Brain microvascular endothelial cell (primary cell): Measurements from ENCODE around the gene AREG.
A peak's percentile ranks its signal among the peaks of the same experiment; 100 is the strongest.

Source experiments
- DNase-seq: peaks from one replicate; pipeline ENCODE4 v3.0.0-alpha.2; 2020
- H3K27ac ChIP-seq: fragments of 250-450 bp; sonication (Bioruptor Pico); 2 replicates; pipeline ENCODE4 v1.5.1; 2020; ENCODE audit warnings: mild to moderate bottlenecking, moderate library complexity
- H3K27me3 ChIP-seq: fragments of 250-450 bp; sonication (Bioruptor Pico); replicated peaks from 2 replicates; pipeline ENCODE4 v1.5.1; 2020; ENCODE audit warnings: mild to moderate bottlenecking
- H3K36me3 ChIP-seq: fragments of 250-450 bp; sonication (Bioruptor Pico); replicated peaks from 2 replicates; pipeline ENCODE4 v1.5.1; 2020; ENCODE audit warnings: mild to moderate bottlenecking
- H3K4me3 ChIP-seq: 2 replicates; pipeline ENCODE4 v1.5.1; 2011; ENCODE audit warnings: low read depth, mild to moderate bottlenecking, control low read depth, low read length, moderate library complexity
- in situ Hi-C: cut with HindIII; loops from 2 replicates; pipeline ENCODE4 v1.10.0; 2017; ENCODE audit warnings: low sequenced_read_pairs, low pct_ligation_motif_present
- TF ChIP-seq, protein P1 (sequence below): IDR thresholded peaks from 2 replicates; pipeline ENCODE4 v1.5.1; 2011; ENCODE audit warnings: low read depth, mild to moderate bottlenecking, moderate library complexity, low read length, control low read depth, inconsistent platforms; ENCODE audit errors: missing control alignments

AREG gene

DNA sequence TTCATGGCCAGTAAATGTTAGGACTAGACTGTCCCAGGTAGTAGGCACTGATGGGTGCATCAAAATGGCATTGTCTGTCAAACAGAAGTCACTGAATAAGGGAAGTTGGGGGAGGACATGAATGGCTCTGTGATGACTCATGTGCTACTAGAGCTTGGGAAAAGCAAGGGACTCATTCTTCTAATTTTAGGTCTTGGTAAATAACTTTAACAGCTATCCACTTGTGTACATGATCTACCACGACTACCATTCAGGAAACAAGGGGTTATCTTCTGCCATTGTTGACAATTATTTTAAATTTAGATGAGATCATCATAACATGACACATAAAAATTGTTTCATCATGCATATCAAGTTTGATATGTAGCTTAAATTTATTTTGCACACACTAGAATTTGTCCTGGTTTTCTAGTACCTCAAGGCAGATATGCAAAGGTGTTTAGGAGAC lies 6.3 kb downstream of the AREG start:
- Histone ChIP-seq H3K27me3 (no peaks in the 10 kb centered on the region), H3K27ac (peak overlapping the region; percentile 77), H3K4me3 (no peak overlapping the region), H3K36me3 (no peaks in the 10 kb centered on the region)
- in situ Hi-C loops: no loop called here
- TF ChIP-seq, protein P1, sequence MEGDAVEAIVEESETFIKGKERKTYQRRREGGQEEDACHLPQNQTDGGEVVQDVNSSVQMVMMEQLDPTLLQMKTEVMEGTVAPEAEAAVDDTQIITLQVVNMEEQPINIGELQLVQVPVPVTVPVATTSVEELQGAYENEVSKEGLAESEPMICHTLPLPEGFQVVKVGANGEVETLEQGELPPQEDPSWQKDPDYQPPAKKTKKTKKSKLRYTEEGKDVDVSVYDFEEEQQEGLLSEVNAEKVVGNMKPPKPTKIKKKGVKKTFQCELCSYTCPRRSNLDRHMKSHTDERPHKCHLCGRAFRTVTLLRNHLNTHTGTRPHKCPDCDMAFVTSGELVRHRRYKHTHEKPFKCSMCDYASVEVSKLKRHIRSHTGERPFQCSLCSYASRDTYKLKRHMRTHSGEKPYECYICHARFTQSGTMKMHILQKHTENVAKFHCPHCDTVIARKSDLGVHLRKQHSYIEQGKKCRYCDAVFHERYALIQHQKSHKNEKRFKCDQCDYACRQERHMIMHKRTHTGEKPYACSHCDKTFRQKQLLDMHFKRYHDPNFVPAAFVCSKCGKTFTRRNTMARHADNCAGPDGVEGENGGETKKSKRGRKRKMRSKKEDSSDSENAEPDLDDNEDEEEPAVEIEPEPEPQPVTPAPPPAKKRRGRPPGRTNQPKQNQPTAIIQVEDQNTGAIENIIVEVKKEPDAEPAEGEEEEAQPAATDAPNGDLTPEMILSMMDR: no peak
- DNase-seq: peak; percentile 67

DNA sequence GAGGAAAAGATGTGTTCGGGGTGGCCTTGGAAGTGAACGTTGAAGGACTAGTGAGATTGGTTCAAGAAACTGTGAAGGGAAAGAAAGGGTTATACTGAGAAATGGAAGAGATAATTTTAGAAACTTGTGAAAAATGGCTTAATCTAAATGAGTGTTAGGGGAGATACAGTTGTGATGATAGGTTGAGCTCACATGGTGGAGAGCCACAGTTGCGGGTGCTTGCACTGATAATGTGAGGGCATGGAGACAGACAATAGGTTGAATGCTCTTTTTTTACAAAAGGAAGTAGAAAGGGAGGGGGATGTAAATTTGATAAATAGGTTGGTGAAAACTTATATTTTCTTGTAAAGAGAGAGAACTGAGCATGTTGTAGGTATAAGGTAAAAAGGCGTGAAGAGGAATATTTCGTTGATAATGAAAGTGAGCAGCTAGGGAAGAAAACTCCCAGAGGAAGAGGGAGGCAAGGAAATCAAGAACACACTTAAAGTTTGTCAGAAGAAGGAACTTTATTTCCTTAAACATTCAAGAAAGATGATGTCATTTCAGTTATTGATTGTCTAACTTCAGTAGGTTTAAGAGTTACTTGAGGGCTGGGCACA lies 8.2 kb downstream of the AREG start:
- no peaks in the 10 kb centered on the region for H3K27me3 ChIP-seq
- TF ChIP-seq, protein P1: no peak
- DNase-seq: no peak
- H3K4me3 ChIP-seq: no peak overlapping the region
- in situ Hi-C loops: no loop called here
- H3K36me3 ChIP-seq: no peaks in the 10 kb centered on the region
- no peak overlapping the region for H3K27ac ChIP-seq

DNA sequence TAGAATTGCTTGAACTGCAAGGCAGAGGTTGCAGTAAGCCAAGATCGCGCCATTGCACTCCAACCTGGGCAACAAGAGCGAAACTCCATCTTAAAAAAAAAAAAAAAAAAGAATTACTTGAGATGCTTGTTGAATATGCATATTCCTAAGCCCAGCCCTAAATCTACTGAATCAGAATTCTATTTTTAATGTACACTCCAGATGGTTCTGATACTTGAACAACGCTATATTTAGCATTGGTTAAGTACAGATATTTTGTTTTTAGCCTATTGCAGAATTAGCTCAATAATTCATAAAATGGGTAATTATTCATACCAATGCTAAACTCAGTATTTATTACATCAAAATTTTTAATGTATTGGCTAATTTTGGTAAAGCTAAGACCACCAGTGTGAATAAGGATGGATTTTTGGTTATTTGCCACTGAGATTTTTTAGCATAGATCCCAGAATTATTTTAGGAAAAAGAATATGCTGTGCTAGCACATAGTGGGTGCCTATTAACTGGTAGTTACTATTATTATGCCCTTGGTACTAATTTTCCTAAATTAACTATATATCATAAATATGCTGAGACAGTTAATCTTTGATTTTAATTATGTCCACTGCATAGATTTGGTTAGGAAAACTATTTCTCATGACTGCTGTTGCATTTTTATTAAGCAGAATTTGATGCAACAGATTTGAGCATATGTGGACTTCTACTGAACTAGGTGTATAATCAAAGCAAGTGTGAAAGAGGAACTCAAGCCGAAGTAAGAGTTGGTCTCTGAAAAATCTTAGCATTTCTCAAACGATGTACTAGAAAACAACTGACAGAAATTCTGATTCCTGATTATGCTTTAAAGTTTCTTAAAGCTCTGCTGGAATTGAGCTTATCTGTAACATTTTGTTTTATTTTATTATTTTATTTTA lies 9.2 kb downstream of the AREG start:
- in situ Hi-C loops: no loop called here
- H3K4me3 ChIP-seq: no peak overlapping the region
- H3K27ac ChIP-seq: no peak overlapping the region
- H3K36me3 ChIP-seq: no peaks in the 10 kb centered on the region
- no peak for DNase-seq
- no peaks in the 10 kb centered on the region for H3K27me3 ChIP-seq
- TF ChIP-seq, protein P1: no peak

DNA sequence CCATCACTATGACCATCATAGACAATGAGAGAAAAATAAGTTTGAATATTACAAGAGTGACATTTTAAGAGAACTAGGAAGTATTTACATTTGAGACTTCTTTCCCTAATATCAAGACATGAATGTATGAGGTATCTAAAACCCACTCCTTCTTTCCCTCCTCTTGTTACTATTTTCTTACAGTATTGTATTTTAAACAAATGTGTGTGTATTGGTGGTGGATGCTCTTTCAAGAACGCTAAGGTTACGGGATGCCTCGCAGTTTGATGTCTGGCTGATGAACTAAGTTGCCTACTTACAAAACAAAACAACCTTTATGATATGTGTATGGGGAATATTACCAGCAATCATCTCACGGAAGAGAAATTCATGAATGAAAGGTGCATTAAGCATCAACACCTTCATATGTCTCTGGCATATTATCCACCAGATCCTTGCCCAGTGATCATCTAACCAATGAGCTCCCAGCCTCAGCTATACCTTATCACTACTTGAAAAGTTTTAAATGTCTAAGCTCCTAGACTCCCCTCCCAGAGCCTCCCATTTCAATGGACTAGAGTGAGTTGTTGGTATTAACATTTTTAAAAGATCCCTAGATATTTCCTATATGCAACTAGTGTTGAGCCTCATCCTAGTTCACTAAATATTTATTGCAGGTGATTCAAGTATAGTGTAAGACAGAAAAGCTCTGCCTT lies 10.6 kb downstream of the AREG start:
- Histone ChIP-seq H3K36me3 (no peaks in the 10 kb centered on the region), H3K27me3 (no peaks in the 10 kb centered on the region), H3K27ac (no peak overlapping the region), H3K4me3 (no peak overlapping the region)
- in situ Hi-C loops: no loop called here
- TF ChIP-seq, protein P1: no peak
- no peak for DNase-seq

DNA sequence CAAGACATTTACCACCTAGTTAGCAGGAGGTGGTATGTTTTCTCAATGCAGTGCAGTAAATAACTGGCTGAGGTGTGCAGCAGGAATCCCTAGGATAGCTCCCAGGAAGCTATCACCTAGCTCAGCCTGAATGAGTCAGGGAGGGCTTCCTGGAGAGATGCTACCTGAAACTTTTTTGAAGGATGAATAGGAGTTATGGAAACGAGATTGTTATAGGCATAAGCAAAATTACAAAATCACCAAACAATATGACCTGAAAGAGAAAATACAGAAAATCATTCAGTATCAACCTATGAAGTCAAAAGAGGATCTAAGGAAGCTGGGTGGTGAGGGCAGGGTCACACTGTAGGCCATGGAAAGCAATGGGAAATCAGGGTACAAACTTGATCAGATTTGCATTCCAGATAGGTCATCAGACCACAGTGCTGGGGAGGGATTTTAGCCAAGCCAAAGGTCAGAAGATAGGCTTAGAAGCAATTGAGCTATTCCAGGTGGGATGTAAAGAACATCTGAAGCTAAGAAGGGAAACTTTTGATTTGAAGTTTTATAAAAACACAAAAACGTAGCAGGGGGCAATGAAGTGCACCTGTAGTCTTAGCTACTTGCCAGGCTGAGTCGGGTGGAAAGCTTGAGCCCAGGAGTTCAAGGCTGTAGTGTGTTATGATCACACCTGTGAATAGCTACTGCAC lies 11.3 kb downstream of the AREG start:
- in situ Hi-C loops: no loop called here

More for the DNA sequence above, 11.3 kb downstream of the AREG start:
- Histone ChIP-seq H3K27ac (no peak overlapping the region), H3K4me3 (no peak overlapping the region), H3K36me3 (no peaks in the 10 kb centered on the region), H3K27me3 (no peaks in the 10 kb centered on the region)
- TF ChIP-seq, protein P1: no peak
- no peak for DNase-seq
